H1 (cell line): Measurements from ENCODE around the gene MYO9A. TPM values are rescaled to one million over a fixed set of nuclear protein-coding genes. Genes with fewer than 3 reads are reported as not detected.

Experiments
- TCF12 ChIP-seq: IDR thresholded peaks from 2 replicates; pipeline ENCODE4 v1.6.1; 2011; ENCODE audit warnings: low read depth, mild to moderate bottlenecking, low read length
- polyA plus RNA-seq, 7 experiments: library from polyadenylated mRNA; depleted of rRNA in 3 of 7; stranded (reverse) in 5 of 7; unstranded in 2 of 7; fragments of >200 nt in 5 of 7; fragments of 200-250 nt in 2 of 7; gene quantifications; 1 replicate in 5 of 7; 2 replicates in 1 of 7; 4 replicates in 1 of 7; pipeline versions ENCODE4 v1.2.1 to v1.2.3, GENCODE V29; 2011 to 2013; ENCODE audit warnings: missing spikeins in 2 of 7, mixed read lengths in 2 of 7
- total RNA-seq: library from RNA; stranded (reverse); fragmentation: NEBNext Ultra II Directional; extraction: Animal tissue kit (Norgen Biotek cat#: 25700); gene quantifications from 2 replicates; pipeline ENCODE4 v1.2.1, GENCODE V29; 2021
- TF ChIP-seq, protein P1 (sequence below): IDR thresholded peaks from 2 replicates; pipeline ENCODE4 v1.6.1; 2012; ENCODE audit warnings: inconsistent platforms

The MYO9A gene
- total and polyA plus RNA-seq, 2 of the 8 experiments (the other 6 are each of a cell fraction or from before 2014, with no cell fraction given), result 3.9 to 26.0 TPM

GRCh38 chr15:71807691-71808091 lies 310.3 kb downstream of the MYO9A start (continued):
- TF ChIP-seq, protein P1, sequence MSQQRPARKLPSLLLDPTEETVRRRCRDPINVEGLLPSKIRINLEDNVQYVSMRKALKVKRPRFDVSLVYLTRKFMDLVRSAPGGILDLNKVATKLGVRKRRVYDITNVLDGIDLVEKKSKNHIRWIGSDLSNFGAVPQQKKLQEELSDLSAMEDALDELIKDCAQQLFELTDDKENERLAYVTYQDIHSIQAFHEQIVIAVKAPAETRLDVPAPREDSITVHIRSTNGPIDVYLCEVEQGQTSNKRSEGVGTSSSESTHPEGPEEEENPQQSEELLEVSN, result no peak
- no peak for TF ChIP-seq TCF12
